ENCODE results near the gene FMR1. TPM values are rescaled to one million over a fixed set of nuclear protein-coding genes. Genes with fewer than 3 reads are reported as not detected.
A peak's percentile ranks its signal among the peaks of the same experiment; 100 is the strongest.

The FMR1 gene
- total and polyA plus RNA-seq, 8 donors: 35.2 to 93.3 (median 77.9) TPM

DNA sequence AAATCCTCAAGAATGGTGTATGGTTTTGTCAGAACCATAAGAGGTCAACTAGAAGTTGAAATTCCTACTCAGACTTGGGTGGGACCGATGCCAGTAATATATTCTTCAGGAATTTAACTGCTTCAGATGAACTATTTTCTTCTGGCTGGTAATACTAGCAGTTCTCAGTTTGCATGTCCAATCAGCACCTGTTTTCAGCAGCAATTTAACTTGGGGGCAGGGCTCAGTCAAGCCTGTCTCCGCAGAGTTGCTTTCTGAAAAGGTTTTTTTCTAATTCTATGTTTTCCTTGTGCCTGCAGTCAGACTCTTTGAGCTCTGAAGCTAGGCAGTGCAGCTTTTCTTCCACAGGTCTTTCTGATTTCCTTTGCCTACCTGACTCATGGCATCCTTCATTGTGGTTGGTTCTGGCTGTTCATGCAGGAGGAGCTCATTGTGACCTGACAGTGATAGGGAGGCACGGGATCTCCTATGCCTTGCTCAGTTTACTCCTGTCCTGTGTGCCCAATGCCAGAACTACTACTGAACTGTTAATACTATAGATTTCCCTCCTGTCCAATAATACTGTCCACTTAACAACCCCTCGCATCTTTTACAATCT, 17.3 kb upstream of the FMR1 start:
- H3K27me3 ChIP-seq: no peaks in the 10 kb centered on the region
- peak in 1 of 4 donors; percentile 43 for DNase-seq
- no peaks in the 10 kb centered on the region for H3K9me3 ChIP-seq
- ATAC-seq: peak; percentile 52
- no peak overlapping the region for H3K4me3 ChIP-seq
- TF ChIP-seq CTCF (IDR thresholded peaks at IDR 0.05): no peak
- no peaks in the 10 kb centered on the region for H3K36me3 ChIP-seq
- intact Hi-C loops (cut with DNase I): no loop called here
- H3K4me1 ChIP-seq: no peaks in the 10 kb centered on the region
- H3K27ac ChIP-seq: no peak overlapping the region

DNA sequence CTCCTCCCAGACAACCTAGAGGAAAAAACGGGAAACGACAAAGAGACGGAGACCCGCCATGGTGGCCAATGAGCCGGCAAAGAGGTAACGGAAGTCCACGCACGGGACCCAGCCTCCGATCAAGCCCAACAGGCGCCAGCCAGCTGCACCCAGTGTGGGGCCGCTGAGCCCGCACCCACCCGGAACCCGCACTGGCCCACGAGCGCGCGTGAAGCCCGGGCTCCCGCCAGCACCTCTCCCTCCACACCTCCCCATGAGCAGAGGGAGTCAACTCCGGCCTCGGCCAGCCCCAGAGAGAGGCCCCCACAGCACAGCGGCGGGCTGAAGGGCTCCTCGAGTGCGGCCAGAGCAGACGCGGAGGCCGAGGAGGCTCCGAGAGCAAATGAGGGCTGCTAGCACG, 14.6 kb upstream of the FMR1 start:
- no peak overlapping the region for H3K4me3 ChIP-seq
- no peaks in the 10 kb centered on the region for H3K27me3 ChIP-seq
- no peak overlapping the region for H3K27ac ChIP-seq
- intact Hi-C loops (cut with DNase I): no loop called here
- ATAC-seq (no peak), DNase-seq (peak in 1 of 4 donors; percentile 35)
- no peaks in the 10 kb centered on the region for H3K4me1 ChIP-seq
- no peak for TF ChIP-seq CTCF (IDR thresholded peaks at IDR 0.05)
- H3K36me3 ChIP-seq: no peaks in the 10 kb centered on the region
- H3K9me3 ChIP-seq: no peaks in the 10 kb centered on the region

DNA sequence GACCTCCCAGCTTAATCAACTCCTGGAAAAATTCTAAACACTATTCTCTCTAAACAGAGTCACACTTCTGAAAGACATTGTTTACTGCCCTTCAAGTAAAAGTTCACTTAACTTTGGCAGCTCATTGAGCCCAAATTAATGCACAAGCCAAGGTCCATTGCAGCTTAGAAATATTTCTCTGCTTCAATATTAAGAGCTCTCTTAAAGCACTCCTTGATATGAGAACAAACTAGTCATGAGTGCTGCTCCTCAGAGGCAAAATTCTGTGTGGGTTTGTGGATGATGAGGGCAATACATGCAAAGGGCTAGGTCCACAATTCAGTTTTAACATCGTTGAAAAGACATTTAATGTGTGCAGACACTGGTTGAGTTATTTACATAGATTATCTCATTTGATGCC, 12.8 kb upstream of the FMR1 start:
- DNase-seq: no peak
- Histone ChIP-seq H3K36me3 (no peaks in the 10 kb centered on the region), H3K27ac (no peak overlapping the region), H3K4me3 (no peak overlapping the region), H3K27me3 (no peaks in the 10 kb centered on the region), H3K9me3 (no peaks in the 10 kb centered on the region), H3K4me1 (no peaks in the 10 kb centered on the region)
- intact Hi-C loops (cut with DNase I): no loop called here
- TF ChIP-seq CTCF (IDR thresholded peaks at IDR 0.05): no peak
- ATAC-seq: peak; percentile 70

- Histone ChIP-seq H3K4me3 (no peak overlapping the region), H3K9me3 (no peaks in the 10 kb centered on the region), H3K27ac (no peak overlapping the region), H3K4me1 (no peaks in the 10 kb centered on the region), H3K36me3 (no peaks in the 10 kb centered on the region), H3K27me3 (no peaks in the 10 kb centered on the region)
- no peak for DNase-seq
- intact Hi-C loops (cut with DNase I): no loop called here
- no peak for TF ChIP-seq CTCF (IDR thresholded peaks at IDR 0.05)
- ATAC-seq: no peak
These were observed 12.2 kb upstream of the FMR1 start for GRCh38 chrX:147899379-147900114.

GRCh38 chrX:147900349-147900748, 11.4 kb upstream of the FMR1 start:
- no peak overlapping the region for H3K27ac ChIP-seq
- no peak overlapping the region for H3K4me3 ChIP-seq
- H3K36me3 ChIP-seq: no peaks in the 10 kb centered on the region
- H3K9me3 ChIP-seq: no peaks in the 10 kb centered on the region
- no peaks in the 10 kb centered on the region for H3K4me1 ChIP-seq
- DNase-seq: no peak
- H3K27me3 ChIP-seq: no peaks in the 10 kb centered on the region
- TF ChIP-seq CTCF (IDR thresholded peaks at IDR 0.05): no peak
- intact Hi-C loops (cut with DNase I): no loop called here
- ATAC-seq: no peak

Measured in left lung (tissue), 10 donors.